Measurements from ENCODE around the gene LSM10.

LSM10 gene

DNA sequence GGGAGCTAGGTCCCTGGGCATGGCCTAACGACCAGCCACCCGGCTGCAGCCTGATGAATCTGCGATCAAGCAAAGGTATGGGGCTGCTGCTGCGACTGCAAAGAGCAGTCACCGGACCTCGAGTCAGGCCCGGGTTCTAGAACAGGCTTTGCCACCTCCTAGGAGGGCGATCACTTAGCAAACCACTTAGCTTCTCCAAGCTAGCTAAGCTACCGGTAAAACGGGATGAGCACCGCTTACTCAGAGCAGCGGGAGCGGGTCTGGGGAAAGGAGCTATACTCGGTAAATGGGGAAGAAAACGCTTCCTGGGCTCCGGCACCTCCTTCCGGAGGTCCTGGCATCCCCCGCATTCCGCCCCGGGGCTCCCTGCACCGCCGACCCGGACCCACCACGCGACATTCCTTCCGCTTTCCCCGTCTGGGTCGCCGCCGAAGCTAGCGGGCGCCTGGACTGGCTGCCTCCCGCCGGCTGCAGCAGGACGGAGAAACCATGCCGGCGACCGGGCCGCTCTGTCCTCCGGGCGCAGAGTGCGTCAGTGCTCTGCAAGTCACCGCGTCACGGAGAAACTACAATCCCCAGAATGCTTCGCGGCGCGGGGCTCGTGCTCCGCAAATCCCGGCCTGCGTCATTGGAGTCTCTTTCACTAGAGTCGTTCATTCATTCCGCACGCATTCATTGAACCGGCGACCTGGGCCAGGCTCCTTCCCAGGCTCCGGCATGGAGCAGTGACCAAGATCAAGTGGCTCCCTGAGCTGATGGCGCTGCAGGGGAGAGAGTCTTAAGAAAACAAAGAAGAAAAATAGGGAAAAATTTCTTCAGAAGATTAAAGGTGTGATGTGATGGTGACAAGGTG lies at the start of gene LSM10:
LSM10 (minus strand) TSS at position 531 of the 853 bp plus-strand sequence. CDS start 3,779 bp downstream, outside the sequence.
- peak; percentile 88 for DNase-seq (ENCODE audit: low read depth)

GRCh38 chr1:36447450-36447849 lies 49.7 kb upstream of the LSM10 start:
- no peak for DNase-seq (ENCODE audit: low read depth)

DNA sequence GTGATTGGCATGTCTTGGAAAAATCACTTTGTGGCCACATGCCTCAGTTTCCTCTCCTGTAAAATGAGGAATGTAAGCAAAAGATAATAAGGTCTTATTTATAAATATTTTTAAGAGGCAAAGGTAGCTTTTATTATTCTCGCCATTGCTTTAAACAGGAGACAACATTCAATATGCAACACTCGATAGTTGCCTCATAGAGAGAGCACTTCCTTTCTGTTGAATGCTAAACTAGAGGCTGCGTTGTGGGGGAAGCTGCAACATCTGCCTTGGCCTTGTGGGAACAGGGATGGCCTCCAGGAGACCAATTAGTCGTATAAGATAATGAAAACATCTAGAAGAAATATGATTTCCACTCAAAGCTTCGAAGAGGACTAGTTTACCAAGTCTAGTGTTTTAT lies 49.0 kb upstream of the LSM10 start:
- no peak for DNase-seq (ENCODE audit: low read depth)

GRCh38 chr1:36446271-36446670 lies 48.6 kb upstream of the LSM10 start:
- no peak for DNase-seq (ENCODE audit: low read depth)

GRCh38 chr1:36443297-36443696 lies 45.6 kb upstream of the LSM10 start:
- no peak for DNase-seq (ENCODE audit: low read depth)

DNA sequence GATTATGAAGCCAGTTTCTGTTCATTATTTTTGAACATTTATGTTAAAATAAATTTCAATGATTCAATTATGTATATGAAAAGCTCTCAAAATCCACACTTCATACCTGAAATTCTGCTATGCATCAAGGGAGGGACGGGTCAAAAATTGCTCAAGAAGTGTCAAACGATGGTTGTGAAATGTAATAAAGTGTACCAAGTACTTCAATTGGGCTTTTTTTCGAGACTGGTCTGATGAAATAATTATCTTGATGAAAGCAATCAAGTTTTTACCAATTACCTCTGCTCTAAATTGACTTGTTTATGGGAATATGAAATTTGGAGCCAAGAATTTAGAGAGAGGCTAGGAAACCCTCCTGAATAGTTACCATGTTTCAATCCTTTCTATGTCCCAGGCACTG lies 44.6 kb upstream of the LSM10 start:
- no peak for DNase-seq (ENCODE audit: low read depth)

DNA sequence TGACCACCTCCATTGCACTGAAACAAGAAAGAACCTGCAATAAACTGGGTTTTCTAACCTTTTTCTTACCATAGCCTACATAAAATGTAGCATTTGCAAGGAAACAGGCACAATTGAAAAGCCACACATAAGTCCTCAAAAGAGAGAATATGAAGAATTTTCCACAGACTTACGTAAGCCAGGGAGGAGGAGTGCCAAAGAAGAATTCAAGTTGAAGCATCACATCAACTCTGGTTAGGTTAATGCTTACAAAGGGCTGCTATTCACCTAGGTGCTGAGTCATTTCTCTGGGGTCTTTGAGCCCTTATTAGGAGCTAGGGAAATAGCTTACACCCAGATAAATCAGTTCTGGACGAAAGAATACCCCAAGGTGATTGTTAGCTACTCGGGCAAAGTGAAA lies 42.9 kb upstream of the LSM10 start:
- DNase-seq (ENCODE audit: low read depth): no peak

DNA sequence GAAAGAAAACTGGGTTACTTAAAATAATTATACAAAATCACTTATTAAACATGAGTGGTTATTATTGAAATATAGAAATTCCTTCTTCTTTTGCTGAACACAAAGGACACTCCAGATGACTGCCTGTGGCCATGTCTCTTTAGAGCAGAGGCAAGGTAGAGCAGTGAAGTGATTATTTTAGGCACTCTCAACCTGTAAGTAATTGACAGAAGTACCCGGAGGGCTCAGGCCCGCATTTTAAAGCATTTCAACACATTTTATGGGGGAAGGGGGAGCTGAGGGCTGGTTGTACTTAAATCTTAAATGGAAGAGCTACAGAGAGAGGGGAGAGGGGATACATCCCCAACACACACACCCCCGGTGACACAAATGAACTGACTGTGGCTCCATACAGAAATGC lies 42.3 kb upstream of the LSM10 start:
- DNase-seq (ENCODE audit: low read depth): no peak

DNA sequence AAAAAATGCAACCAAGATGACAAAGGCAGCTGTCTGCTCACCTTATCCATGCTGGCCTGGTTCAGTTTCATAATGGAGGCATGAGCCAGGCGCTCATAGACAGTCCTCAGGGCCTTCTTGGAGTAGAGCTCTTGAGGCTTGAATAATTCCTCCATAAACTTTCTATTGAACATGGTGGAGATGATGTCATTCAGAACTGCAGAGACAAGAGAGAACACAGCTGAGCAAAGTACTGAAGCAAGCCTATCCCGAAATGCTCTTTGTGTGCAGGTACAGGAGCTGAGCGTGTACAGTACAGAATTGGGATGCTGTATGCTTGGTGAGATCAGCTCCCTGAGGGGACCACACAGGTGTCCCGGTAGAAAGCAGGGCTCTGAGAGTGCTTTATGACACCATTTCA lies 41.0 kb upstream of the LSM10 start:
- no peak for DNase-seq (ENCODE audit: low read depth)

DNA sequence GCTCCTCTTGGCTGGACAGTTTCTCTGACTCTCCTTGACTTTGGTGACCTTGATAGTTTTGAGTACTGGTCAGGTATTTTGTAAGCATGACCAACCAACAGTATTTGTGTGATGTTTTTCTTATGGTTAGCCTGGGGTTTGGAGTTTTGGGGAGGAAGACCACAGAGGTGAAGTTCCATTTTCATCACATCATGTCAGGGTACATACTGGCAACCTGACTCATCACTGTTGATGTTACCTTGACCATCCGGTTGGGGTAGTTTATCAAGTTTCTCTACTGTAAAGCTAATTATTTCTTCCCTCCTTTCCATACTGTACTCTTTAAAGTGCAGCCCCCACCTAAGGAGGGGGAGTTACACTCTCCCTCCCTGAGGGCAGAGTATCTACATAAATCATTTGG lies 39.1 kb upstream of the LSM10 start:
- DNase-seq (ENCODE audit: low read depth): peak; percentile 63

GRCh38 chr1:36433102-36433501 lies 35.4 kb upstream of the LSM10 start:
- no peak for DNase-seq (ENCODE audit: low read depth)

DNA sequence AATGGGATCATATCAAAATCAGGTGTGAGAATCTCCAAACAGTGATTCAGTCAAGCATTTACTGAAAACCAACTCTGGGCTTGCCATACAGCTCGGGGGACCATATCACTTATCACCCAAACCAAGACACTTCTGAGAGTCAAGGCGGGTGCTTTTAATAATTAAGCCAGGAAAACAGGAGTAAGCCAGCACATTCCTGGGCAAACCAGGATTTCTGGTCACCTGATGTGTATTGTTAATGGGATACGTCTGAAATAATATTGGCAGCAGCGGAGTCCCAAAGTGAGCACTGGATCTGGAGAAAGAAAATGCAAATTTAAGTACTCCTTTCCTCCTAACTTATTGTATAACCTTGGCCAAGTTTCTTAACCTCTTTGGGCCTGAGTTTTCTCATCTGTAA lies 34.9 kb upstream of the LSM10 start:
- DNase-seq (ENCODE audit: low read depth): no peak

- no peak for DNase-seq (ENCODE audit: low read depth)
Measured at GRCh38 chr1:36425791-36426190, 28.1 kb upstream of the LSM10 start.

- DNase-seq (ENCODE audit: low read depth): no peak
Measured at GRCh38 chr1:36421649-36422048, 23.9 kb upstream of the LSM10 start.

GRCh38 chr1:36420836-36421317 lies 23.2 kb upstream of the LSM10 start:
- peak; percentile 74 for DNase-seq (ENCODE audit: low read depth)

DNA sequence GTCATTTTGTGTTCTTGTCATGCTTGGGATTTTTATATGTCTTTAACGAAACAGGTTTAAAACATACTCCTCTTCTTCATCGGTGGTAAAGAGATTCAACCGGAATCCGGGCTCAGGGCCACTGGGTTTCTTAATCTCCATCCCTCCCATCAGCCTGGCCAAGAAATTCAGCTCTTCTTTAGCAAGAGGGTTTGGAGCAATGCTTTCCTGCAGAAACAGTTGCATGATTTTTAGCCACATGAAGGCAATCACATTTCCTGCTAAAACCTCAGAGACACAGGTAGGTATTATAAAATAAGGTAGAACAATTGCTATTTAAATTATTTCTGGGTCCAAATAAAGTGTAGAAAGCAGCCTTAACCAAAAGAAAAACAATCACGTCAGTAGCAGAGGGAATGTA lies 22.7 kb upstream of the LSM10 start:
- DNase-seq (ENCODE audit: low read depth): peak; percentile 34

- DNase-seq (ENCODE audit: low read depth): peak; percentile 29
Measured at GRCh38 chr1:36419569-36419968, 21.9 kb upstream of the LSM10 start.

DNA sequence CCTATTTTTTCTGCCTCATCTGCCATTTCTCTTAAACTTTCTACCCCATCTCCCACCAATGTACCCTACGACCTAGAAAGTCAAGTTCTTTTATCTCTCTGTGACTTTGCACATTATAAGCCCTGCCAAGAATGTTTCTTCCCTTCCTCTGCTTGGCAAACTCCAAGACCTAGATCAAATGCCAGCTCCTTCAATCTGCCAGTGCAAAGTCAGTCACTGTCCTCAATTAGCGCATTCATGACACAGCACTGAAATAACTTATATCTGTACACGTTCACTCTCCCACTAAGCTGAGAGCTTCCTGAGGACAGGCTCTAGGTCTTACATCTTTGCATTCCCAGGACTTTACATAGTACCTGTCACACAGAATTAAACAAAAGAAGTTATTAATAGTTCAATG lies 21.4 kb upstream of the LSM10 start:
- DNase-seq (ENCODE audit: low read depth): no peak

DNA sequence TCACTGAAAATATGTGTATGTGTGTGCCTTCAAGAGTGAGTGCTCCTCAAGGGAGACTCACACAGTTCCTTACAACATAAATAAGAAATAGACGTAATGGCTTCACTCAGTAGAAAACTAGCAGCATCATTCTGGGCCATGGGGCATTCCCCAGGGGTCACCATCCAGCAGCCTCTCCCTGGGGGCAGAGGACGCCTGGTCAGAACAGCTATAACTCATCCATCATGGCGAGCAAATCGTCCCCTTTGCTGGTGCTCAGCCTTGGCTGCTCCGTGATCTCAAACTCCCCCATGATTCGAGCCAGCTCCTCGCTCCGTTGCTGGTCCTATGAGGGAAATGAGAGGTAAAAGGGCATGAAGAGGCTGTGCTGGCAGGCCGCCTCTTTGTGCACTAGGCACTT lies 20.2 kb upstream of the LSM10 start:
- DNase-seq (ENCODE audit: low read depth): no peak

DNA sequence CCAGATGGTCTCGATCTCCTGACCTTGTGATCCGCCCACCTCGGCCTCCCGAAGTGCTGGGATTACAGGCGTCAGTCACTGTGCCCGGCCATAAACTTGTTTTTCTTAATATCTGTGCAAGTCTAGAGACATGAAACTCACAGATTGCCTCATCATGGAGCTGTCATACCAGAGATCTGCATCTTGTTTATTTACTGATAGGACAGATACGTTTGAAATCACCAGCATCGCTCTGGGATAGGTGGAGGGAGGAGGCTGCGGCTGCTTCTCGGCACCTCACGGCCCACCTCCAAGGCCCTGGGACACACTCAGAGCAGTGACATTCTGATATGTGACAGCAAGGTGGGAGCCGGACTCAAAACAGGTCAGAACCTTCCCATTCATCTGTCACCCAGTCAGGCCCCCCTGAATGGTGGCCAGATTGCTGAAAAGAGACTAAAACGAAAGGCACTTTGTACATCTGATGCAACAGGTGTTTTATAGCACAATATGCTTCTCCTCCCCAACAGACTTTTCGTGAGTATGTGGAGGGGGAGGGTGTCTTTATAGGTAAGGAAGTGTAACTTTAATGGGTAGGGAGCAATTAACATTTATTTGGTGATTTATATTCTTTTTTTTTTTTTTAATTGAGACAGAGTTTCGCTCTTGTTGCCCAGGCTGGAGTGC lies 18.1 kb upstream of the LSM10 start:
- peak; percentile 16 for DNase-seq (ENCODE audit: low read depth)

DNA sequence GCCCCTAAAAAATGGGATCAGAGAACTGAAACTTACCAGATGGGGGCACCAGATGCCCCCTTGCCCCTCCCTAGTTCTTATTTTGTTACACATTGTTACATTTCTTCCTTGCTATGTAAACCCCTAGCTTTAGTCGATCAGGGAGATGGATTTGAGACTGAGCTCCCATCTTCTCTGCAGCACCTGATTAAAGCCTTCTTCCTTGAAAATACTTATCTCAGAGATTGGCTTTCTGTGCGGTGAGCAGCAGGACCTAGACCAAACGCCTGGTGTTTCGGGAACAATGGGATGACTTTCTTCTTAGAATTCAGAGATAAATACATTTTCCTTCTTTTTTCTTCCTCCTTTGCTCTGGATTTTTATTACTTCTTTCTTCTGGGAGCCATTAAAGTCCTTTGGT lies 16.7 kb upstream of the LSM10 start:
- no peak for DNase-seq (ENCODE audit: low read depth)

GRCh38 chr1:36411674-36412648 lies 14.3 kb upstream of the LSM10 start:
- peak; percentile 46 for DNase-seq (ENCODE audit: low read depth)
